Trophoblast cell (in vitro differentiated cells and primary cell): ENCODE results near the gene GABRD.

Source experiments
- DNase-seq, 2 donors: peaks; one replicate each; pipeline ENCODE4 v3.0.0-alpha.2; 2016
- H2AFZ ChIP-seq: 2 replicates; pipeline ENCODE4 v1.6.1; 2013; ENCODE audit warnings: low read length, moderate library complexity, mild to moderate bottlenecking; ENCODE audit not compliant: insufficient read depth, poor library complexity
- H2AK5ac ChIP-seq: 2 replicates; pipeline ENCODE4 v1.6.1; 2013; ENCODE audit warnings: mild to moderate bottlenecking, low read length
- H2BK120ac ChIP-seq: 2 replicates; pipeline ENCODE4 v1.6.1; 2013; ENCODE audit warnings: low read length, mild to moderate bottlenecking, moderate library complexity; ENCODE audit not compliant: insufficient read depth, poor library complexity
- H2BK12ac ChIP-seq: 2 replicates; pipeline ENCODE4 v1.6.1; 2013; ENCODE audit warnings: mild to moderate bottlenecking, low read length, moderate library complexity
- H2BK5ac ChIP-seq: 2 replicates; pipeline ENCODE4 v1.6.1; 2013; ENCODE audit warnings: low read length, low read depth, moderate library complexity, mild to moderate bottlenecking; ENCODE audit not compliant: poor library complexity
- H3K14ac ChIP-seq: 2 replicates; pipeline ENCODE4 v1.6.1; 2013; ENCODE audit warnings: mild to moderate bottlenecking, low read length
- H3K18ac ChIP-seq: 2 replicates; pipeline ENCODE4 v1.6.1; 2013; ENCODE audit warnings: mild to moderate bottlenecking, low read length
- H3K23ac ChIP-seq: 2 replicates; pipeline ENCODE4 v1.6.1; 2013; ENCODE audit warnings: low read length
- H3K27ac ChIP-seq: 2 replicates; pipeline ENCODE4 v1.5.1; 2013; ENCODE audit warnings: low read depth, mild to moderate bottlenecking, inconsistent platforms, low read length, moderate library complexity
- H3K27me3 ChIP-seq: 2 replicates; pipeline ENCODE4 v1.6.1; 2013; ENCODE audit warnings: inconsistent platforms, mild to moderate bottlenecking, low read length, moderate library complexity; ENCODE audit not compliant: insufficient read depth
- H3K36me3 ChIP-seq, 2 experiments: 1 replicate in 1 of 2; 2 replicates in 1 of 2; pipeline ENCODE4 v1.6.1; 2013; ENCODE audit warnings: low read length in 2 of 2, mild to moderate bottlenecking in 2 of 2, moderate library complexity in 1 of 2; ENCODE audit not compliant: insufficient read depth in 2 of 2, control insufficient read depth in 1 of 2
- H3K4ac ChIP-seq: 2 replicates; pipeline ENCODE4 v1.6.1; 2013; ENCODE audit warnings: low read depth, mild to moderate bottlenecking, low read length, moderate library complexity
- H3K4me1 ChIP-seq, 2 experiments: 1 replicate in 1 of 2; 2 replicates in 1 of 2; pipeline ENCODE4 v1.6.1; 2013; ENCODE audit warnings: low read length in 2 of 2, mild to moderate bottlenecking in 2 of 2, moderate library complexity in 1 of 2; ENCODE audit not compliant: insufficient read depth in 2 of 2, control insufficient read depth in 1 of 2
- H3K4me2 ChIP-seq: 2 replicates; pipeline ENCODE4 v1.6.1; 2013; ENCODE audit warnings: inconsistent platforms, mild to moderate bottlenecking, low read length, moderate library complexity
- H3K4me3 ChIP-seq: 2 replicates; pipeline ENCODE4 v1.5.1; 2013; ENCODE audit warnings: mild to moderate bottlenecking, low read depth, low read length, inconsistent platforms
- H3K79me1 ChIP-seq: one replicate; pipeline ENCODE4 v1.6.1; 2013; ENCODE audit warnings: low read length
- H3K79me2 ChIP-seq: 2 replicates; pipeline ENCODE4 v1.6.1; 2013; ENCODE audit warnings: low read length, mild to moderate bottlenecking; ENCODE audit not compliant: control insufficient read depth, insufficient read depth, poor library complexity
- H3K9ac ChIP-seq: 2 replicates; pipeline ENCODE4 v1.6.1; 2013; ENCODE audit warnings: mild to moderate bottlenecking, low read length
- H3K9me3 ChIP-seq: 2 replicates; pipeline ENCODE4 v1.6.1; 2013; ENCODE audit warnings: low read depth, mild to moderate bottlenecking, control low read depth, inconsistent platforms, low read length; ENCODE audit not compliant: insufficient read depth
- H4K12ac ChIP-seq: 2 replicates; pipeline ENCODE4 v1.6.1; 2013; ENCODE audit warnings: low read depth, mild to moderate bottlenecking, low read length, moderate library complexity
- H4K8ac ChIP-seq: 2 replicates; pipeline ENCODE4 v1.6.1; 2013; ENCODE audit warnings: low read depth, mild to moderate bottlenecking, low read length, moderate library complexity
- H4K91ac ChIP-seq: one replicate; pipeline ENCODE4 v1.6.1; 2013; ENCODE audit warnings: low read depth, mild to moderate bottlenecking, low read length, moderate library complexity
- WGBS: extraction: QIAGEN DNeasy Blood & Tissue Kit; methylation state at CpG from one replicate; pipeline ENCODE4 v1.1.7; 2013; ENCODE audit warnings: missing lambda C conversion rate; ENCODE audit not compliant: insufficient read length, insufficient coverage; ENCODE audit errors: extremely low coverage; 5-methylcytosine and 5-hydroxymethylcytosine counted together

Gene GABRD

GRCh38 chr1:1971688-1972087, 47.5 kb upstream of the GABRD start:
- no CpG with 5 or more reads among the region's 21 CpGs for WGBS
- Histone ChIP-seq H3K9me3 (peaks cover 12% of the 10 kb centered on the region), H3K27ac (no peak overlapping the region), H3K18ac (no peak overlapping the region), H3K27me3 (no peaks in the 10 kb centered on the region), H3K23ac (no peak overlapping the region), H3K4me3 (no peak overlapping the region), H3K79me2 (no peaks in the 10 kb centered on the region), H2BK120ac (no peak overlapping the region), H4K91ac (no peak overlapping the region), H3K9ac (no peak overlapping the region), H3K79me1 (no peaks in the 10 kb centered on the region), H3K36me3 (no peaks in the 10 kb centered on the region), H3K4me1 (no peaks in the 10 kb centered on the region), H2AFZ (no peak overlapping the region), H2AK5ac (no peak overlapping the region), H2BK5ac (no peak overlapping the region), H4K12ac (no peak overlapping the region), H2BK12ac (no peak overlapping the region), H3K4me2 (no peak overlapping the region), H3K4ac (no peak overlapping the region), H4K8ac (no peak overlapping the region), H3K14ac (no peak overlapping the region)
- DNase-seq = no peak

DNA sequence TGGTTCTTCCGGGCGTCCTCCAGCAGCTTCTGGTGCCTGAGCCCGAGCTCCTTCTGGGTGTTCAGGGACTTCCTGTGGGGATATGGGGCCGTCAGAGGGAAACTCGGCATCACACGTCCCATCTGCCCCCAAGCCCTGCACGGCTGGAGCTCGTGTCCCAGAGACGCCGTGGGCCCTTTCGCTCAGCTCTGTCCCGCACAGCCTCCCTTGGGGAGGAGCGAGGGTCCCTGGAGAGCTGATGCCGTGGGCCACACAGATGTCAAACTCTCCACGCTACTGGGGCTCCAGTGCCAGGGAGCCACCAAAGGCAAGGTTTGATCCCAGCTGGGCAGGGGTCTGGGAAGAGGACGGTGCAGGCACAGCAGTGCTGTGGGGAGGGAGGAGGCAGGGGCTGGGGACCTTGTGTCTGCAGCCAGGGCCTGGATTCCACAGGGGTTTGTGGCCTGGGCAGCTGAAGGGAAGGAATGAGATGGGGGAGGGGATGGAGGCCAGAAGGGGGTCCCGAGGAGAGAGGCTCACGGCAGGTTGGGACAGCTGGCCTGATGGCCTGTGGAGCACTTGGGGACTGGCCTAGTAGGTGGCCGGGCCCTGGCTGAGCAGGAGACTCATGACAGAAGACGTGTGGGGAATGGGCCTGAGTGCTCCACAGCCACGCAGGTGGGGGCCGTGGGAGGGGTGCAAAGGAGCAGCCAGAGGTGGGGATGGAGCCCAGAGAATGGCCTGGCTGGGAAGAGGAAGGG, 46.0 kb upstream of the GABRD start:
- Histone ChIP-seq H2AFZ (no peak overlapping the region), H2AK5ac (no peak overlapping the region), H2BK120ac (no peak overlapping the region), H3K36me3 (no peaks in the 10 kb centered on the region), H2BK5ac (no peak overlapping the region), H3K79me2 (no peaks in the 10 kb centered on the region), H4K12ac (no peak overlapping the region), H3K14ac (no peak overlapping the region), H3K9ac (no peak overlapping the region), H3K27me3 (no peaks in the 10 kb centered on the region), H3K18ac (no peak overlapping the region), H3K9me3 (peaks cover 14% of the 10 kb centered on the region), H2BK12ac (no peak overlapping the region), H3K4ac (no peak overlapping the region), H3K4me2 (no peak overlapping the region), H4K91ac (no peak overlapping the region), H3K4me1 (no peaks in the 10 kb centered on the region), H3K23ac (no peak overlapping the region), H3K79me1 (no peaks in the 10 kb centered on the region), H4K8ac (no peak overlapping the region), H3K27ac (no peak overlapping the region), H3K4me3 (no peak overlapping the region)
- no peak for DNase-seq
- WGBS = no CpG with 5 or more reads among the region's 22 CpGs

- Histone ChIP-seq H3K4me2 (no peak overlapping the region), H2BK12ac (no peak overlapping the region), H3K23ac (no peak overlapping the region), H3K36me3 (no peaks in the 10 kb centered on the region), H3K9ac (no peak overlapping the region), H3K18ac (no peak overlapping the region), H3K9me3 (peaks cover 18% of the 10 kb centered on the region), H3K14ac (no peak overlapping the region), H3K4me3 (no peak overlapping the region), H2BK120ac (no peak overlapping the region), H2AK5ac (no peak overlapping the region), H2BK5ac (no peak overlapping the region), H4K91ac (no peak overlapping the region), H3K4ac (no peak overlapping the region), H3K27ac (no peak overlapping the region), H2AFZ (no peak overlapping the region), H4K12ac (no peak overlapping the region), H3K79me1 (no peaks in the 10 kb centered on the region), H4K8ac (no peak overlapping the region), H3K27me3 (no peaks in the 10 kb centered on the region), H3K4me1 (no peaks in the 10 kb centered on the region), H3K79me2 (no peaks in the 10 kb centered on the region)
- WGBS = no CpG with 5 or more reads among the region's 34 CpGs
- DNase-seq = no peak
Measured at GRCh38 chr1:1973716-1974642, 45.2 kb upstream of the GABRD start.

GRCh38 chr1:1974834-1975233, 44.3 kb upstream of the GABRD start:
- Histone ChIP-seq H3K27me3 (no peaks in the 10 kb centered on the region), H3K4me3 (no peak overlapping the region), H2BK12ac (no peak overlapping the region), H4K12ac (no peak overlapping the region), H3K23ac (no peak overlapping the region), H3K9ac (no peak overlapping the region), H2BK120ac (no peak overlapping the region), H3K79me1 (no peaks in the 10 kb centered on the region), H3K4me2 (no peak overlapping the region), H3K79me2 (no peaks in the 10 kb centered on the region), H3K14ac (no peak overlapping the region), H3K18ac (no peak overlapping the region), H3K4ac (no peak overlapping the region), H3K4me1 (no peaks in the 10 kb centered on the region), H2BK5ac (no peak overlapping the region), H3K36me3 (no peaks in the 10 kb centered on the region), H3K27ac (no peak overlapping the region), H2AK5ac (no peak overlapping the region), H4K8ac (no peak overlapping the region), H4K91ac (no peak overlapping the region), H3K9me3 (peaks cover 24% of the 10 kb centered on the region), H2AFZ (no peak overlapping the region)
- no peak for DNase-seq
- WGBS = no CpG with 5 or more reads among the region's 22 CpGs
